Measurements from ENCODE around the gene DNM3. TPM values are rescaled to one million over a fixed set of nuclear protein-coding genes. Genes with fewer than 3 reads are reported as not detected.

Gene DNM3
- total and polyA plus RNA-seq, 2 donors (not counting 3 experiments of a cell fraction or from before 2014, with no cell fraction given): 1.4 to 2.5 TPM

GRCh38 chr1:172220376-172220775 is 379.1 kb downstream of the DNM3 start:
- H3K36me3 ChIP-seq (ENCODE audit: control insufficient read depth in 2 of 2, extremely low read depth in 1 of 2, insufficient read depth in 2 of 2, low read length in 2 of 2): no peaks in the 10 kb centered on the region
- intact Hi-C loops (cut with micrococcal nuclease): no loop called here
- no peaks in the 10 kb centered on the region for H4K20me1 ChIP-seq (replicated peaks; ENCODE audit: control insufficient read depth, extremely low read depth, insufficient read depth, low read length)
- H3K9me1 ChIP-seq (replicated peaks; ENCODE audit: control insufficient read depth, extremely low read depth, insufficient read depth, low read length): no peaks in the 10 kb centered on the region
- CTCF ChIA-PET: interaction anchor here (1.4 kb wide), 1 partner anchor 218 kb away, joined by 4 read pairs; no protein-coding TSS in a partner anchor
- no peak overlapping the region for H2AFZ ChIP-seq (ENCODE audit: low read depth, low read length)
- no peak for FAIRE-seq
- DNase-seq (ENCODE audit: low read depth, low spot score): no peak
- no peak overlapping the region for H3K4me2 ChIP-seq (ENCODE audit: insufficient read depth, low read length)
- BruUV-seq (replicated peaks): no TSS peak
- no peak for TF ChIP-seq GATA2 (IDR thresholded peaks at IDR 0.05; ENCODE audit: insufficient read depth, insufficient read length, low read depth, low read length)
- H3K4me3 ChIP-seq (replicated peaks in 1 of 3; ENCODE audit: insufficient read depth in 1 of 3, low read depth in 1 of 3, low read length in 3 of 3): no peak overlapping the region
- no peaks in the 10 kb centered on the region for H3K4me1 ChIP-seq (ENCODE audit: control insufficient read depth, extremely low read depth, insufficient read depth, low read length)
- H3K27me3 ChIP-seq (ENCODE audit: control insufficient read depth in 2 of 2, insufficient read depth in 2 of 2, low read length in 2 of 2): no peaks in the 10 kb centered on the region
- POLR2A ChIA-PET: no interaction called here
- dilution Hi-C loops (cut with MboI; ENCODE audit: extremely low pct_ligation_motif_present, low sequenced_read_pairs): no loop called here
- H3K9ac ChIP-seq (replicated peaks; ENCODE audit: extremely low read depth, insufficient read depth, low read length): no peak overlapping the region
- no peaks in the 10 kb centered on the region for H3K9me3 ChIP-seq (replicated peaks; ENCODE audit: control insufficient read depth, insufficient read depth, low read length)
- H3K27ac ChIP-seq (ENCODE audit: insufficient read depth, low read depth, low read length): no peak overlapping the region
- H3K79me2 ChIP-seq (ENCODE audit: control insufficient read depth, insufficient read depth, low read length): no peaks in the 10 kb centered on the region

GRCh38 chr1:172221436-172221835 is 380.1 kb downstream of the DNM3 start:
- TF ChIP-seq JUN (IDR thresholded peaks at IDR 0.05; ENCODE audit: borderline replicate concordance, insufficient read depth, insufficient read length, low read depth): no peak
- Histone ChIP-seq H3K4me1 (ENCODE audit: control insufficient read depth, extremely low read depth, insufficient read depth, low read length) (no peaks in the 10 kb centered on the region), H3K4me2 (ENCODE audit: insufficient read depth, low read length) (no peak overlapping the region), H4K20me1 (replicated peaks; ENCODE audit: control insufficient read depth, extremely low read depth, insufficient read depth, low read length) (no peaks in the 10 kb centered on the region), H3K27ac (ENCODE audit: insufficient read depth, low read depth, low read length) (no peak overlapping the region), H2AFZ (ENCODE audit: low read depth, low read length) (no peak overlapping the region), H3K79me2 (ENCODE audit: control insufficient read depth, insufficient read depth, low read length) (no peaks in the 10 kb centered on the region), H3K9me3 (replicated peaks; ENCODE audit: control insufficient read depth, insufficient read depth, low read length) (no peaks in the 10 kb centered on the region), H3K9me1 (replicated peaks; ENCODE audit: control insufficient read depth, extremely low read depth, insufficient read depth, low read length) (no peaks in the 10 kb centered on the region), H3K27me3 (ENCODE audit: control insufficient read depth in 2 of 2, insufficient read depth in 2 of 2, low read length in 2 of 2) (no peaks in the 10 kb centered on the region), H3K36me3 (ENCODE audit: control insufficient read depth in 2 of 2, extremely low read depth in 1 of 2, insufficient read depth in 2 of 2, low read length in 2 of 2) (no peaks in the 10 kb centered on the region), H3K9ac (replicated peaks; ENCODE audit: extremely low read depth, insufficient read depth, low read length) (no peak overlapping the region), H3K4me3 (replicated peaks in 1 of 3; ENCODE audit: insufficient read depth in 1 of 3, low read depth in 1 of 3, low read length in 3 of 3) (no peak overlapping the region)
- no TSS peak for BruUV-seq (replicated peaks)
- dilution Hi-C loops (cut with MboI; ENCODE audit: extremely low pct_ligation_motif_present, low sequenced_read_pairs) (no loop called here), intact Hi-C loops (cut with micrococcal nuclease) (no loop called here)
- DNase-seq (ENCODE audit: low read depth, low spot score) (no peak), FAIRE-seq (no peak)
- CTCF ChIA-PET: no interaction called here
- POLR2A ChIA-PET: no interaction called here
